KMS-11 (cell line): ENCODE data around the gene MMP24.

Experiments
- H2AFZ ChIP-seq: fragments of 200-600 bp; sonication (generic); 2 replicates; pipeline ENCODE4 v1.6.1; 2016; ENCODE audit warnings: antibody characterized with exemption, mixed run types, low read depth
- H3K27ac ChIP-seq: fragments of 200-600 bp; sonication (generic); 2 replicates; pipeline ENCODE4 v1.6.1; 2016; ENCODE audit warnings: mild to moderate bottlenecking, mixed run types
- H3K27me3 ChIP-seq: fragments of 200-600 bp; sonication (generic); 2 replicates; pipeline ENCODE4 v1.6.1; 2017; ENCODE audit warnings: mild to moderate bottlenecking, low read depth, mixed run types, moderate library complexity; ENCODE audit not compliant: insufficient read depth
- H3K36me3 ChIP-seq: fragments of 200-600 bp; sonication (generic); 2 replicates; pipeline ENCODE4 v1.6.1; 2017; ENCODE audit warnings: mild to moderate bottlenecking, mixed run types; ENCODE audit not compliant: insufficient read depth
- H3K4me1 ChIP-seq: fragments of 200-600 bp; sonication (generic); 2 replicates; pipeline ENCODE4 v1.6.1; 2016; ENCODE audit warnings: mild to moderate bottlenecking, low read depth, mixed run types; ENCODE audit not compliant: poor library complexity, severe bottlenecking
- H3K4me2 ChIP-seq: fragments of 200-600 bp; sonication (generic); 2 replicates; pipeline ENCODE4 v1.7.0; 2016; ENCODE audit warnings: mild to moderate bottlenecking, mixed run types
- H3K4me3 ChIP-seq: fragments of 200-600 bp; sonication (generic); IDR thresholded peaks from 2 replicates; pipeline ENCODE4 v1.6.1; 2017; ENCODE audit warnings: low read depth, low read length, mixed read lengths; ENCODE audit not compliant: insufficient read depth
- H3K79me2 ChIP-seq: fragments of 200-600 bp; sonication (generic); 2 replicates; pipeline ENCODE4 v1.6.1; 2016; ENCODE audit warnings: low read depth, mixed run types; ENCODE audit not compliant: insufficient read depth
- H3K9ac ChIP-seq: fragments of 200-600 bp; sonication (generic); 2 replicates; pipeline ENCODE4 v1.6.1; 2016; ENCODE audit warnings: mild to moderate bottlenecking, mixed run types
- H4K20me1 ChIP-seq: fragments of 200-600 bp; sonication (generic); 2 replicates; pipeline ENCODE4 v1.6.1; 2016; ENCODE audit warnings: mild to moderate bottlenecking, mixed run types; ENCODE audit not compliant: insufficient read depth
- TF ChIP-seq, protein P1 (sequence below): fragments of 200-600 bp; sonication (generic); conservative IDR thresholded peaks from 2 replicates; pipeline ENCODE4 v1.6.1; 2017; ENCODE audit warnings: low read depth, mild to moderate bottlenecking, antibody characterized with exemption, low read length, moderate library complexity, mixed read lengths

Gene MMP24

DNA sequence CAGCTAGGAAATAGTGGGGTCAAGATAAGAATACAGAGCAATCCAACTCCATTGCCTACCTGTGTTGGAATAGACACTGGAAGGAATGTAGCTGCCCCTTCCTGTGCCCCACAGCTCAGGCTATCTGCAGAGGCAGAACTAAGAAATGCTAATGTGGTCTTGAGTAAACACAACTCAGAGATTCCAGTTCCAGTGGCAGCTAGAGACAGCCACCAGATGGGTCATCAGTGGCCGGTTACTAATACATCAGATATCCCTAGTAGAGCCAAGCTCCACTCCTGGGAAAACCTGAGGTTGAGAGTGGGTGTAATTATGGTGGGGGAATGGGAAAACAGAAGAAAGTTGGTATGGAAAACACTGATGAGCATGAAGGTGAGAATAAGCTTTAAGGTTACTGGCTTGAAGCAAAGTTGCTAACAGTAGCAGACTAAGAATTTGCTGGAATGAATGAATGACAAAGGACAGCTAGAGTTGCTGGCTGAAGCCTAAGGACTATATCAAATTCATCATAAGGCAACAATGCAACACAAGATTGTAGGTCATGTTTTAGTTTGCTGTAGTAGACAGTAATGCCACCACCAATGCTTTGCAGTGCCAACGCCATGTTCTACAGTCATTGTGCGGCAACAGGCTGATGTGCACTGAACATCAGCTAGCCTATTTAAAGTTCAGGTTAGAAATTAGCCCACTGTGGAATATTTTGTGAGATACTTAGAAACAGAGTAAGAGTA lies 94.1 kb downstream of the MMP24 start:
- Histone ChIP-seq H3K36me3 (no peaks in the 10 kb centered on the region), H3K4me1 (peaks cover 1% of the 10 kb centered on the region), H3K79me2 (no peaks in the 10 kb centered on the region), H3K27ac (no peak overlapping the region), H3K9ac (no peak overlapping the region), H3K4me3 (no peak overlapping the region), H4K20me1 (no peaks in the 10 kb centered on the region), H3K27me3 (no peaks in the 10 kb centered on the region), H2AFZ (no peak overlapping the region), H3K4me2 (no peak overlapping the region)
- TF ChIP-seq, protein P1, sequence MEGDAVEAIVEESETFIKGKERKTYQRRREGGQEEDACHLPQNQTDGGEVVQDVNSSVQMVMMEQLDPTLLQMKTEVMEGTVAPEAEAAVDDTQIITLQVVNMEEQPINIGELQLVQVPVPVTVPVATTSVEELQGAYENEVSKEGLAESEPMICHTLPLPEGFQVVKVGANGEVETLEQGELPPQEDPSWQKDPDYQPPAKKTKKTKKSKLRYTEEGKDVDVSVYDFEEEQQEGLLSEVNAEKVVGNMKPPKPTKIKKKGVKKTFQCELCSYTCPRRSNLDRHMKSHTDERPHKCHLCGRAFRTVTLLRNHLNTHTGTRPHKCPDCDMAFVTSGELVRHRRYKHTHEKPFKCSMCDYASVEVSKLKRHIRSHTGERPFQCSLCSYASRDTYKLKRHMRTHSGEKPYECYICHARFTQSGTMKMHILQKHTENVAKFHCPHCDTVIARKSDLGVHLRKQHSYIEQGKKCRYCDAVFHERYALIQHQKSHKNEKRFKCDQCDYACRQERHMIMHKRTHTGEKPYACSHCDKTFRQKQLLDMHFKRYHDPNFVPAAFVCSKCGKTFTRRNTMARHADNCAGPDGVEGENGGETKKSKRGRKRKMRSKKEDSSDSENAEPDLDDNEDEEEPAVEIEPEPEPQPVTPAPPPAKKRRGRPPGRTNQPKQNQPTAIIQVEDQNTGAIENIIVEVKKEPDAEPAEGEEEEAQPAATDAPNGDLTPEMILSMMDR = no peak

DNA sequence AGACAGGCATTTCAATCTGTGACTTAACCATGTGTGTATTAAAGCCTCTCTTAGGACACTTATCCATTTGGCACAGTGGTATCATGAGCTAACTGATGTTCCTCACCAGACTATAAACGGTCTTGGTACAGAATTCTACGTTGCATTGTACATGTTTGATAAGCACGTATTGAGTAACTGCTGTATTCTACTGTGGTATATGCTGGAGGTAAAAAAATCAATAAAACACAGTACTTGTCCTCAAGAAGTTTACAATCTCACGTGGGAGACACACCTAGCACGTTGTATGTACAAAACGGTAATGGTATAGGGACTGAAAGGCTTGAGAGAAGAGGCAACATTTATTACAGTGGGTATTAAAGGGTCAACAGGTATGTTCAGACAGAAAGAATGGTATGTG lies 98.9 kb downstream of the MMP24 start:
- H3K79me2 ChIP-seq = no peaks in the 10 kb centered on the region
- no peaks in the 10 kb centered on the region for H3K27me3 ChIP-seq
- TF ChIP-seq, protein P1 = no peak
- H3K36me3 ChIP-seq = no peaks in the 10 kb centered on the region
- H3K4me1 ChIP-seq = peaks cover 6% of the 10 kb centered on the region
- H3K27ac ChIP-seq = no peak overlapping the region
- no peak overlapping the region for H3K9ac ChIP-seq
- H3K4me3 ChIP-seq = no peak overlapping the region
- no peaks in the 10 kb centered on the region for H4K20me1 ChIP-seq
- no peak overlapping the region for H2AFZ ChIP-seq
- H3K4me2 ChIP-seq = no peak overlapping the region

GRCh38 chr20:35326021-35326739 lies 99.7 kb downstream of the MMP24 start:
- H3K79me2 ChIP-seq = no peaks in the 10 kb centered on the region
- H3K4me2 ChIP-seq = no peak overlapping the region
- no peak overlapping the region for H3K27ac ChIP-seq
- H3K9ac ChIP-seq = no peak overlapping the region
- H2AFZ ChIP-seq = no peak overlapping the region
- no peak overlapping the region for H3K4me3 ChIP-seq
- peaks cover 6% of the 10 kb centered on the region for H3K4me1 ChIP-seq
- no peaks in the 10 kb centered on the region for H4K20me1 ChIP-seq
- TF ChIP-seq, protein P1 = no peak
- no peaks in the 10 kb centered on the region for H3K36me3 ChIP-seq
- H3K27me3 ChIP-seq = no peaks in the 10 kb centered on the region
